ENCODE results near the gene THAP7. TPM values are rescaled to one million over a fixed set of nuclear protein-coding genes. Genes with fewer than 3 reads are reported as not detected.

The THAP7 gene
- total RNA-seq, 1 donor: 40.9 TPM

DNA sequence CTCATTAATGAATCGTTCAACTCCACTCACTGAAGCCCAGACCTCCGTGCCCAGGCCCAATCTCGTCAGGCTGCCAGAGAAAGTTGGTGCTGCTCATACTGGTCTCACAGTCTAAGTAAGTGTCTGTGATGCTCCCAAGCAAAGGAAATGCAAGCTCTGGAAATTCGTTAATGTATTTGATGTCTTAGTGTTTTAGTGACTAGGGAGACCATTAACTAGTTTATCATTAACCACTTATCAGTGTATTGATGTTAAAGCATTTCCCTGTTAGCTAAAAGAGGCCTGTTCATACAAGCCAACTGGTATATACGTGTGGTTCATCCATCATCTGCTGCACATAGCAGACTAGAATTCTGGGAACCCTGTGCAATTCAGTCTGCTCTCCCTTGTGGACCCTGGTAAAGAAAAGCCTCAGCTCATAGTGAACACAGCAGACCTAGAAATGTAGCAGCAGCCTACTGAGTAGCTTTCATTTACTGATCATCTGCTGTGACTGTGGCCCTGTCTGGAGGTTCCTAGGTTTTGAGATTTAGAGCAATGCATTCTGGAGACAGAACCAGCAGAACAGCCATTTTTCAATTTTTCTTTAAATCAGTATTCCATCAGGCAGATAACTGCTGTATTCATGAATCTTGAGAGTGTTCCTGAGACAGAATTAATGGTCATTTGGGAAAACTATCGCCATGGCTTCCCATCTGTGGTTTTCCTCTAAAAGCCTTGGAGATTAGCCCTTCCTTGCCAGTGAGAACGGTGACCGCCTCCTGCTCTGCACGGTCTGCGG lies 50.6 kb downstream of the THAP7 start:
- DNase-seq (ENCODE audit: low read depth in 2 of 3, low spot score in 2 of 3): no peak

DNA sequence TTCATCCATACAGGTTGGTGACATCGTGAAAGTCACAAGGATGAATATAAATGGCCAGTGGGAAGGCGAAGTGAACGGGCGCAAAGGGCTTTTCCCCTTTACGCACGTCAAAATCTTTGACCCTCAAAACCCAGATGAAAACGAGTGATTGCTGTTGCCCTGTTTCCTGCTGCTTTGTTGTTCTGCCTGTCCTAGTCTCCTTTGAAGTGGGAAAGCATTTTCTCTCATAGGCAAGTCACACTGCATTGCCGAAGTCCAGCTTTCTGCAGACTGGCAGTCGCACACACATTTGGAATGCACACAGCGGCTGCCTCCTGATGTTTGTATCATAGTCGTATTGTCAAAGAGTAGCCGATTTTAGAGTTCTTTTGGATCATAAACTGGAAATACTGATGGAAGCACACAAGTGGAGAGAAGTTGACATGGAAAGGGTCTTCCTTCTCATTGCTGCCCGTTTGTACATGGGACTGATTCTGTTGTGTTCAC lies 52.2 kb downstream of the THAP7 start:
- DNase-seq (ENCODE audit: low read depth in 2 of 3, low spot score in 2 of 3): no peak

Small RNA genes lying within 50 kb of the gene (small RNA-seq; reads per million reads assigned to genes)
- not detected for gene MIR649

Other genes with a start within 250 kb of the THAP7 start
- not detected for gene SERPIND1, start 228.0 kb downstream of the THAP7 start, total RNA-seq
- 108 TPM for gene PI4KA, start 143.3 kb downstream of the THAP7 start, total RNA-seq
- gene SNAP29, start 143.1 kb downstream of the THAP7 start, total RNA-seq: 12.7 TPM
- 36.9 TPM for gene CRKL, start 84.7 kb downstream of the THAP7 start, total RNA-seq
- gene AIFM3, start 34.9 kb downstream of the THAP7 start, total RNA-seq: 1.6 TPM
- 72.2 TPM for gene LZTR1, start 19.8 kb downstream of the THAP7 start, total RNA-seq
- gene P2RX6, start 13.0 kb upstream of the THAP7 start, total RNA-seq: 0.54 TPM
- gene SLC7A4, start 30.4 kb upstream of the THAP7 start, total RNA-seq: 0.81 TPM
- under 0.01 TPM for gene LRRC74B, start 43.8 kb upstream of the THAP7 start, total RNA-seq

Measured in hematopoietic multipotent progenitor cell (in vitro differentiated cells).